Psoas muscle (tissue), 8 donors: ENCODE results near the gene AP1M1. TPM values are rescaled to one million over a fixed set of nuclear protein-coding genes. Genes with fewer than 3 reads are reported as not detected.

ENCODE experiments used
- ATAC-seq, 4 donors: fragments of 200-7000 bp; cut with Tn5 transposase; one replicate each; pipeline ENCODE4 v1.9.1; 2020; ENCODE audit warnings: moderate library complexity in 3 of 4, mild to moderate bottlenecking in 2 of 4
- DNase-seq, 2 donors: peaks; one replicate each; pipeline ENCODE4 v3.0.0-alpha.2; 2020
- H3K27ac ChIP-seq: fragments of 200-600 bp; one replicate; pipeline ENCODE4 v1.8.0; 2022
- H3K27me3 ChIP-seq, 3 donors: fragments of 200-600 bp in 1 of 3; one replicate each; pipeline versions ENCODE4 v1.6.1 to v1.8.0; 2013 to 2022; ENCODE audit warnings: low read length in 2 of 3, mild to moderate bottlenecking in 2 of 3, moderate library complexity in 1 of 3; ENCODE audit not compliant: insufficient read depth in 3 of 3
- H3K36me3 ChIP-seq, 2 donors: fragments of 200-600 bp in 1 of 2; one replicate each; pipeline versions ENCODE4 v1.6.1 to v1.8.0; 2013 to 2022; ENCODE audit warnings: low read depth in 1 of 2, mild to moderate bottlenecking in 1 of 2, moderate library complexity in 1 of 2; ENCODE audit not compliant: insufficient read depth in 1 of 2
- H3K4me1 ChIP-seq: fragments of 200-600 bp; one replicate; pipeline ENCODE4 v1.8.0; 2022
- H3K4me3 ChIP-seq: fragments of 200-600 bp; one replicate; pipeline ENCODE4 v1.8.0; 2022; ENCODE audit warnings: mild to moderate bottlenecking
- H3K9me3 ChIP-seq: fragments of 200-600 bp; one replicate; pipeline ENCODE4 v1.8.0; 2022
- CTCF ChIP-seq: fragments of 200-600 bp; IDR thresholded peaks from one replicate; pipeline ENCODE4 v1.8.0; 2022; ENCODE audit warnings: antibody characterized with exemption
- WGBS, 3 donors: extraction: QIAGEN DNeasy Blood & Tissue Kit; methylation state at CpG; one replicate each; pipeline versions ENCODE4 v1.1.6 to v1.1.7; 2013; 5-methylcytosine and 5-hydroxymethylcytosine counted together
- intact Hi-C, 2 donors: fragments of 100-400 bp; cut with DNase I; formaldehyde crosslinking; loops; one replicate each; pipeline versions ENCODE4 v1.11.0 to v1.14.2; 2022
- polyA plus RNA-seq, 3 donors: library from polyadenylated mRNA; stranded (reverse); fragments of 200-250 nt; gene quantifications; one replicate each; pipeline ENCODE4 v1.2.3, GENCODE V29; 2013
- total RNA-seq, 4 donors: library from RNA; stranded (reverse); fragmentation: NEBNext Ultra II Directional in 2 of 4; extraction: Animal tissue kit (Norgen Biotek cat#: 25700) in 2 of 4; gene quantifications; one replicate each; pipeline versions ENCODE4 v1.2.1 to v1.2.4, GENCODE V29; 2021 to 2023
- donor health status: healthy with polysubstance abuse.
- donor health status: DM: no; HTN: no; CAD: no; lungs with moderate emphysema.
- donor health status: Bipolar disorder and iron deficiency.
- donor health status: healthy.
- donor health status: DM: yes; HTN: yes; CAD: no.
- donor health status: DM: no; HTN: no; CAD: no.
- donor health status: DM: no; HTN: no; CAD: no.
- donor health status: DM: yes; HTN: yes; CAD: no.

The AP1M1 gene
- total and polyA plus RNA-seq, 7 donors = 40.5 to 102 (median 51.0) TPM

GRCh38 chr19:16247353-16248182, 49.9 kb downstream of the AP1M1 start:
- peak; percentile 96 for TF ChIP-seq CTCF
- WGBS, 3 donors = 36 to 43% (median 38%) methylated on average over 18 of the region's 18 CpGs
- no peaks in the 10 kb centered on the region for H3K27me3 ChIP-seq

GRCh38 chr19:16248380-16249023, 50.8 kb downstream of the AP1M1 start:
- no peak for TF ChIP-seq CTCF
- DNase-seq = no peak
- Histone ChIP-seq H3K9me3 (no peaks in the 10 kb centered on the region), H3K36me3 (no peaks in the 10 kb centered on the region), H3K27me3 (no peaks in the 10 kb centered on the region), H3K4me3 (no peak overlapping the region), H3K27ac (no peak overlapping the region), H3K4me1 (no peaks in the 10 kb centered on the region)
- 80 to 90% (median 81%) methylated on average over 7 of the region's 7 CpGs for WGBS, 3 donors
- no peak for ATAC-seq
- intact Hi-C loops = loop anchor here (5.0 to 10.0 kb wide), 2 partner anchors 79 to 166 kb away; no protein-coding TSS in a partner anchor

More at GRCh38 chr19:16247353-16248182, 49.9 kb downstream of the AP1M1 start:
- DNase-seq (peak; percentile 89 to 94), ATAC-seq (peak; percentile 96 to 97 (median 97))
- Histone ChIP-seq H3K9me3 (no peaks in the 10 kb centered on the region), H3K4me1 (no peaks in the 10 kb centered on the region), H3K27ac (no peak overlapping the region), H3K36me3 (no peaks in the 10 kb centered on the region), H3K4me3 (no peak overlapping the region)
- intact Hi-C loops = loop anchor here (1.0 to 10.0 kb wide), 4 partner anchors 80 to 167 kb away; no protein-coding TSS in a partner anchor

DNA sequence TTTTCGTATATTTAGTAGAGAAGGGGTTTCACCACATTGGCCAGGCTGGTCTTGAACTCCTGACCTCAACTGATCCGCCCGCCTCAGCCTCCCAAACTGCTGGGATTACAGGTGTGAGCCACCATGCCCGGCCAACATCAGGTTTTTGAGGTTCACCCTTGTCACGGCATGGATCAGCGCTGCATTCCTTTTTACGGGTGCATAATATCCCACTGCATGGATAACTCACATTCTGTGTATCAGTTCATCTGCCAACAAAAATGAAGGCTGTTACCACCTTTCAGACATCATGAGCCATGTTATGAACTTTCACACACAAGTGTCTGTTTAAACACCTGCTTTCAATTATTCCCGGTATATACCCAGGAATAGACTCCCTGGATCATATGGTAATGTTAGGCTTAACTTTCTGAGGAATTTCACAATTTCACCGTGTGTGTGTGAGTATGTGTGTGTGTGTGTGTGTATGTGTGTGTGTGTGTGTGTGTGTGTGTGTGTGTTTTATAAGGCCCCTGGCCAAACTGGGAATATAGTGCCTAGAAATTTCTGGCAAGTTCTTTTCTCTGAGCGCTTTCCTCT, 52.2 kb downstream of the AP1M1 start:
- TF ChIP-seq CTCF = no peak
- ATAC-seq = no peak
- Histone ChIP-seq H3K4me3 (no peak overlapping the region), H3K9me3 (no peaks in the 10 kb centered on the region), H3K36me3 (no peaks in the 10 kb centered on the region), H3K4me1 (no peaks in the 10 kb centered on the region), H3K27ac (no peak overlapping the region), H3K27me3 (no peaks in the 10 kb centered on the region)
- WGBS, 3 donors = 83 to 85% (median 85%) methylated on average over 10 of the region's 10 CpGs
- no peak for DNase-seq
- intact Hi-C loops = loop anchor here (5.0 to 10.0 kb wide), 2 partner anchors 77 to 165 kb away; no protein-coding TSS in a partner anchor

- ATAC-seq (peak in 1 of 4 donors; percentile 17), DNase-seq (peak in 1 of 2 donors; percentile 57)
- no peak overlapping the region for H3K27ac ChIP-seq
- H3K4me3 ChIP-seq = no peak overlapping the region
- H3K9me3 ChIP-seq = no peaks in the 10 kb centered on the region
- H3K36me3 ChIP-seq = no peaks in the 10 kb centered on the region
- intact Hi-C loops = loop anchor here in 1 of 2 donors (2.0 kb wide), 1 partner anchor 66 kb away; no protein-coding TSS in a partner anchor
- no peak for TF ChIP-seq CTCF
- 79 to 84% (median 84%) methylated on average over 21 to 23 of the region's 23 CpGs for WGBS, 3 donors
- no peaks in the 10 kb centered on the region for H3K27me3 ChIP-seq
- no peaks in the 10 kb centered on the region for H3K4me1 ChIP-seq
Measured at GRCh38 chr19:16252459-16253205, 54.9 kb downstream of the AP1M1 start.
